Measurements from ENCODE around the gene TSPAN14. TPM values are rescaled to one million over a fixed set of nuclear protein-coding genes. Genes with fewer than 3 reads are reported as not detected.

The TSPAN14 gene
- total and polyA plus RNA-seq, 2 experiments from 2014 or later, result 65.9 to 104 TPM

GRCh38 chr10:80471715-80472233, 17.7 kb downstream of the TSPAN14 start:
- 78% methylated on average over 4 of the region's 4 CpGs for WGBS (ENCODE audit: low lambda C conversion rate, missing lambda C conversion rate)
- Histone ChIP-seq H3K79me2 (peaks cover 100% of the 10 kb centered on the region), H3K9me3 (ENCODE audit: low read depth) (no peaks in the 10 kb centered on the region), H3K4me1 (ENCODE audit: insufficient read depth) (peaks cover 47% of the 10 kb centered on the region), H3K36me3 (replicated peaks; ENCODE audit: insufficient read depth, low read depth) (no peaks in the 10 kb centered on the region), H3K4me2 (no peak overlapping the region), H2AFZ (no peak overlapping the region), H3K4me3 (no peak overlapping the region), H3K27me3 (no peaks in the 10 kb centered on the region), H3K27ac (no peak overlapping the region), H3K9me2 (replicated peaks; ENCODE audit: insufficient read depth) (no peaks in the 10 kb centered on the region), H4K20me1 (ENCODE audit: insufficient read depth, poor library complexity, severe bottlenecking) (peaks cover 65% of the 10 kb centered on the region)
- no peak for TF ChIP-seq EZH2 (IDR thresholded peaks at IDR 0.05; ENCODE audit: borderline replicate concordance)
- TF ChIP-seq CTCF (IDR thresholded peaks at IDR 0.05; ENCODE audit: poor library complexity), result no peak
- TF ChIP-seq EZH2phosphoT487 (IDR thresholded peaks at IDR 0.05; ENCODE audit: low read depth, severe bottlenecking, unreplicated experiment), result no peak
- DNase-seq (ENCODE audit: low spot score), result no peak

- Histone ChIP-seq H3K9me3 (ENCODE audit: low read depth) (no peaks in the 10 kb centered on the region), H3K9me2 (replicated peaks; ENCODE audit: insufficient read depth) (no peaks in the 10 kb centered on the region), H3K4me2 (no peak overlapping the region), H3K27me3 (no peaks in the 10 kb centered on the region), H3K4me1 (ENCODE audit: insufficient read depth) (peaks cover 40% of the 10 kb centered on the region), H2AFZ (no peak overlapping the region), H3K36me3 (replicated peaks; ENCODE audit: insufficient read depth, low read depth) (no peaks in the 10 kb centered on the region), H3K79me2 (peaks cover 100% of the 10 kb centered on the region), H3K4me3 (no peak overlapping the region), H4K20me1 (ENCODE audit: insufficient read depth, poor library complexity, severe bottlenecking) (peaks cover 62% of the 10 kb centered on the region), H3K27ac (no peak overlapping the region)
- 80% methylated on average over 9 of the region's 9 CpGs for WGBS (ENCODE audit: low lambda C conversion rate, missing lambda C conversion rate)
- no peak for TF ChIP-seq EZH2 (IDR thresholded peaks at IDR 0.05; ENCODE audit: borderline replicate concordance)
- TF ChIP-seq EZH2phosphoT487 (IDR thresholded peaks at IDR 0.05; ENCODE audit: low read depth, severe bottlenecking, unreplicated experiment), result no peak
- TF ChIP-seq CTCF (IDR thresholded peaks at IDR 0.05; ENCODE audit: poor library complexity), result no peak
- no peak for DNase-seq (ENCODE audit: low spot score)
These were observed 18.4 kb downstream of the TSPAN14 start for GRCh38 chr10:80472234-80473095.

GRCh38 chr10:80473096-80473657, 19.1 kb downstream of the TSPAN14 start:
- DNase-seq (ENCODE audit: low spot score), result no peak
- no peak overlapping the region for H3K4me3 ChIP-seq
- H3K27ac ChIP-seq, result no peak overlapping the region
- H3K79me2 ChIP-seq, result peaks cover 100% of the 10 kb centered on the region
- no peak overlapping the region for H2AFZ ChIP-seq
- no peaks in the 10 kb centered on the region for H3K9me2 ChIP-seq (replicated peaks; ENCODE audit: insufficient read depth)
- H3K9me3 ChIP-seq (ENCODE audit: low read depth), result peaks cover 4% of the 10 kb centered on the region
- no peaks in the 10 kb centered on the region for H3K27me3 ChIP-seq
- H3K4me2 ChIP-seq, result no peak overlapping the region
- 89% methylated on average over 3 of the region's 3 CpGs for WGBS (ENCODE audit: low lambda C conversion rate, missing lambda C conversion rate)
- peaks cover 59% of the 10 kb centered on the region for H4K20me1 ChIP-seq (ENCODE audit: insufficient read depth, poor library complexity, severe bottlenecking)
- H3K36me3 ChIP-seq (replicated peaks; ENCODE audit: insufficient read depth, low read depth), result no peaks in the 10 kb centered on the region
- TF ChIP-seq CTCF (IDR thresholded peaks at IDR 0.05; ENCODE audit: poor library complexity), result no peak
- TF ChIP-seq EZH2 (IDR thresholded peaks at IDR 0.05; ENCODE audit: borderline replicate concordance), result no peak
- no peak for TF ChIP-seq EZH2phosphoT487 (IDR thresholded peaks at IDR 0.05; ENCODE audit: low read depth, severe bottlenecking, unreplicated experiment)
- H3K4me1 ChIP-seq (ENCODE audit: insufficient read depth), result peaks cover 34% of the 10 kb centered on the region

All from hepatocyte (in vitro differentiated cells).